ENCODE data around the gene GLRX3.

GLRX3 gene

DNA sequence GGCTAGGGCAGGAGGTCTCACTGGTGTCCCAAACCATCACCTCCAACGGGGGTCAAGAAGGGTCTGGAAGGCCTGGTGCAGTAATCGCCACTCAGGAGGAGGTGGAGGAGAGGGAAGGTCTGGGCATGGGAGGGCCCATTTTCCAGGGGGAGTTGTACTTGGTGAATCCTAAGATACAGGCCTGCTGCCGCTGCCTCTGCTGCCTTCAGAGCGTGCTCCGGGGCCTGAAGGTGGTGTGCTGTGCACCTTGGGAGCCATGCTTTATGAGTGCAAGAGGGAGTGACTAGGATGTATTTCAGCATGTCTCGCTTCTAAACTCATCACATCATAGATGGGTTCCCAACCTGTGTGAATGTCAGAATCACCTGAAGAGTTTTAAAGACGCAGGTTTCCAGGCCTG lies 78.2 kb downstream of the GLRX3 start:
- DNase-seq = no peak

DNA sequence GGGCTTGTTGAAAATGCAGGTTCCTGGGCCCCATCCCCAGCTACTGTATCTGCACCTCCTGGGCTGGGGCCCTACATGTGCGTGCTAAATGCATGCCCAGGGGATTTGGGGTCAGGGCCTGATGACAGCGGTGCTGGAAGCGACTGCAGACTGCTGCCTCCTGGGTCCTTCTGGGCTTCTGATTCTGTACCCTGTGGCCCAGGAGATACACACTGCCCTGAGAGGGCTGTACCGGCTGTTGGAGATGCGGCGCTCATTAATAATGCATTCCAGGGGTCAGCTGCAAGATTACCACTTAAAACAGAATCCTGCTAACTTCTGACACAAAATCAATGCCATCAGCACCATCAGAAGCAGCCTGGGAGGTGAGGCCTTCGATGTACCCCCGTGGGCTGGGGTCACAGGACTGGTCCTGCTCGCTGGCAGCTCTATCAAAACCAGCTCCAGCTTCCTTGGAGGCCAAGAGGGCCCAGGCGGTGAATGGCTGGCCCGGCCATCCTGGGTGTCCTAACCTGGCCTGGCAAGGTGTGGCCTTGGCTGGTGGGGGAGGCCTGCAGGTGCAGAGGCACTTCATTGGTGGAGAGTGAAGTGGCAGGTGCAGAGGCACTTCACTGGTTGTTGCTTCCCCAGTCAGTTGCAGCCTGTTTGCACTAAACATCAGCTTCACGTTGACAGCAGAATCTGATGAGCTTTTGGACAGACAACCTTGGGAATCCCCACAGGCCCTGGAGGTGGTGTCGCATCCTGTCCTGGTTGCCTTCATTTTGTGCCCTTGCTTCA lies 79.2 kb downstream of the GLRX3 start:
- no peak for DNase-seq

DNA sequence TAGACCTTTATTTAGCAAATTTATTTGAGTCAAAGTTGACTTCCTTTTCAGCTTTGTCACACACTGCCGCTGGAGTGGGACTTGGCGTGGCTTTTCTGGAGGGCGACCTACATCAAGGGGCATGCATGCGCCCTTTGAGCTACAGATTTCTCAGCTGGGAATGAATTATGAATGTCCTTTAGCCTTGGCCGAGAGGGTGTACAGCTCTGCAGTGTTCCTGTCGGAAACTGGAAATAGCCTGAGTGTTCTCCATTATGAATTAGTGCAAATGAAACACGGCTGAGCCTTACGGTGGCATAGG lies 79.7 kb downstream of the GLRX3 start:
- no peak for DNase-seq

DNA sequence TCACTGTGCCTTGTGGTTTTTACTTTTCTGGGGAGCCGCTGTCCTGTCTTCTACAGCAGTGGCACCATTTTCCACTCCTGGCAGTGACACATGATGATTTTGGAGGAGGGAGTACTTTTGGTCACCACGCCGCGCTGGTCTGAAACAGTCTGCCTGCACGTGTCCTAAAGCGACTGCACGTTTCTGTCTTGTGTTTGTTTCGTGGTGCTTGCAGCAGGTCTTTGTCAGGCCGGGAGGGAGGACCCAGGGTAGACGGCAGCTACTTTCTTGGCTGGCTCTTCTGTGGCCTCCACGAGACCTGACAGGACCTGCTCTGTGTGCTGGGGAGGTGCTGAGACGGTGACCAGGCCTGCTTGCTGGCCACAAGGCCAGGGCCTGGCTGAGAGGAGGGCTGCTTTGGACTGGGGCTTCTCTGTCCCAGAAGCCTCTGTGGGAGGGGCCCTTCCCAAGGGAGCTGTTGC lies 82.0 kb downstream of the GLRX3 start:
- DNase-seq = no peak

DNA sequence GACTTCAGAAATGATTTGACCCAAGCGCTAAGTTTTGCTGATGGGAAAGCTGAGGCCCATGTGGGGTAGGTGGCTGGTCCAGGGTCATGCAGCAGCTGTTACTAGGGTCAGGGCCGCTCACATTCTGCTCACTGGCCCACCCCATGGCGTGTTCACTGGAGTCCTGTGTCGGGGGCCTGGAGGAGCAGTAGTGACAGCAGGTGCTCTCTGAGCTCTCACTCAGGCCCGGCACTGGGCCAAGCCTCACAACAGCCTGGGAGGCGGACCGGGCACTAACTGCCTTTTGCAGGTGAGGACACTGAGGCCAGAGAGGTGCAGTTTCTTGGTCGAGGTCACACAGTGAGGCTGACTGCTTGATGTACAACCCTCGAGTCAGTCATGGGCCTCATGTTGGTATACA lies 82.7 kb downstream of the GLRX3 start:
- no peak for DNase-seq

DNA sequence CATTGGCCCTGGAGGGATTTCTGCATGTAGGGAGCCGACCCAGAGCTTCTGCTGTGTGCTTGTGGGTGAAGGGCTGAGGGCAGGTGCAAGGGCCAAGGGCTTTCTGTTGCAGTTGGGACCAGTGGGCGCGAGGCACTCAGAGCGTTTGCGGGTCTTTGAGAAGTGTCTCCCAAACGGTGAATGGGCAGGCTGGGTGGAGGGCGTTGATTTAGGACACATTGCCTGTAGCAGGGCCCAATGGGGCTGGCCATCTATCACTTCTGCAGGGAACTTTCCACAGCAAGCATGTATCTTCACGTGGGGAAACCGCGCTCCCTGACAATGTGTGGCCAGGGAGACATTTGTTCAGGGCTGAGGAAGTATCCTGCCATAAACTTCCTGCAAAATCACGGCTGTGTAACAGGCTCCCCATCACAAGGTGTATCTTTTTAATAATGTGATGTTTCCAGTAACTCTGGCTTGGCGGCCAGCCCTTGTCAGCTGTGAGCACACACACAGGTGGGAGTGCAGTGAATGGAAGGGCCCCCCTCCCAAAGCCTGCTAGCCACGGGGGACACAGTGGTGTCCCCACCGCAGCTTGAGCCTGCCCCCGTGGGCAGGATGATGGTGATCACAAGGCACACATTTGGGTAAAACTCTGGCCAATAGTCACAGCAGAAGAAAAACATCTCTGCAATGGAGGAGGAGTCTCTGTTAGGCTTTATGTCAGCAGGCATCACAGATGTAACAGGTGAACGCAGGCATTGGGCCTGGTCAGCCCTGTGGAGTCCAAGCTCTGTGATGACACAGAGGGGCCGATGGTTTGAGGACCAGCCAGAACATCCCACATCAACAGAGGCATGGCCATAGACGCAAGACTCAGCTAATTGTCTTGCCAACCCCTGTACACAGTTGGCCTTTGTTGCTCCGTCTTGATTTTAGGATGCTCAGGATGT lies 84.3 kb downstream of the GLRX3 start:
- no peak for DNase-seq

DNA sequence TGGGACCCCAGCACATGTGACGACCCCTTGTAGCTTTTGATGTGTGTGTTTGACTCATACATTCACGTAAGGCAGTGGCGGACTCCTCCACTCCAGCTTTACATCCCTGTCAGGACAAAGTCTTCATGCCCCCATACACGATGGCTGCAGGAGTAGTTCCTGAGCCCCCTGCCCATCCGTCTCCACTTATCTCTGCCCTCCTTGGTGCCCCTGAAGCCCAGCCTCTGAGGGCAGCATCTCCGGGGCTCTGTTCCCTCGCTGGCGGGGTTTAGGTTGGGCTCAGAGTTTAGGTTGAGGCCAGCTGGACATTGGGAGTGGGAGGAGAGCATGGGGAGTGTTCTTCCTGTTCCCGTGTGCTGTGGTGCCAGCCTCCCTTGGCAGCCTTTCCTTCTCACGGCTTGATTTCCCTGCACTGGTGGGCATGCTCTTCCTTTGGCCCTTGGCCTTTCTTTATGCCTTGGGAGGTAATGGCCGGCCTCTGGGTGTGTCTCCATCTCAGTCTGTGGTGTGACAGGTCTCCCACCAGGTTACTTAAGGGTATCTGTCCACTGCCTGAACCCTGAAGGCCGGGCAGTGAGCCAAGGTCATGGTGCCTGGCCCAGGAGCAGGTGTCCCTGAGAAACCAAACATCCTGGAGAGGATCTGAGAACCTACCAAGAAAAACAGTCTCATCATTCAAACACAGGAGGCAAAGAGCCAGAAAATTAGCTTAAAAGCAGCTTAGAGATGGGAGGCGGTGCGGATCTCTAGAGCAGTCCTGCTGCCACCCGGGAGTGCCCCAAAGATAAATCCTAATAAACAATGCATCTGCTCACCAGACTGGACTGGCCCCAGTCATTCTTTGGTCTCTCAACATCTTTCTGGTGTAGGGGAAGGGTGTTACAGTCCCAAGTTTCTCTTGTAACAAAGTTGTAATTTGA lies 85.5 kb downstream of the GLRX3 start:
- no peak for DNase-seq

DNA sequence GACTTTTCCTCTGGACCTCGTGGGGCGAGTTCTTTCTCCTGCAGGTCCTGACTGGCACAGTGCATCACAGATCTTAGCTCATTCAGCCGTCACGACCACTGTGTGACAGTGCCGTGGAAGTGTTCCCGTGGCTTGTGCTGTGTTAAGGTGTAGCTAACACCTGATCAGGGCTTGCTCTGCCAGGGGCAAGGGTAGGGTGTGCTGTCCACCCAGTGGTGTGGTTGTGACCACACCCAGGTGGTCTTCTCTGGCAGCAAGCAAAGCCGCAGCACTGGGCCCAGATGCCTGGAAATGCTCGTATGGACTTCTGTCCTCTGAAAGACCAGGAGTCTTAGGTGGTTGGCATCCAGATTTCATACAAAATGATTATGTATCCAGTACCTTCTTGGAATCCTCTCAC lies 86.2 kb downstream of the GLRX3 start:
- DNase-seq = no peak

DNA sequence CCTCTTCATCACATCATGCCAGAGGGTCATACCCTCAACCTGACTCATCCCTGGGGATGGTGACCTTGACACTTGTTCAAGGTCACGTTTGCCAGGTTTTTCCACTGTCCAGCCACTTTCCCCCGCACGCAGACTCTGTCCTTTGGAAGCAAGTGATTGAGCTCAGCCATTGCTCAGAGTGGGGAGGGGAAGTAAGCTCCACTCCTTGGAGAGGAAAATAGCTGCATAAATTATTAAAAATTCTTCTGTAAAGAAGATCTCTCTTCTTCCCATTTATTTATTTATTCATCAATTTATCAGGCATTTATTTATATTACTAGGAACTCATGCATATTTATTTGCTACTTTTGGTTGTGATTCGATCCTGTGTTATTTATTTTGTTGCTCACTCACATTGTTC lies 88.0 kb downstream of the GLRX3 start:
- DNase-seq = no peak

DNA sequence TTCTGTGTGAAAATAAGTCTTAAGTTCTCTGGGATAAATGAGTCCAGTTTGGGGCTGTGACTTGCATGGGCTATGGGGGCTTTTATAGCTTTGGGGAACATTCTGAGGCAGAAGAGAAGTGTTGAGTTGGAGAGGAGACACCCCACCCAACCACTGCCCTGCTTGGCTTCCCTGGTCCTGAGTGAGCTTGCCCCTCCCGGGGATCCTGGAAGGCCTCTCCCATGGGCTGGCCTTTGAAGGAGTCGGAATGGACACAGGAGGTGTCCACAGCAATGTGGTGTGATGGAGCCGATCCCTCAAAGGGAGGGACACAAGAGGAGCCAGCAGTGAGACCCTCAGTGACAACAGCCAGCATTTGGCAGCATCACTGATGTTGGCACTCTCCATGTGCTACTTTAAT lies 89.8 kb downstream of the GLRX3 start:
- DNase-seq = no peak

DNA sequence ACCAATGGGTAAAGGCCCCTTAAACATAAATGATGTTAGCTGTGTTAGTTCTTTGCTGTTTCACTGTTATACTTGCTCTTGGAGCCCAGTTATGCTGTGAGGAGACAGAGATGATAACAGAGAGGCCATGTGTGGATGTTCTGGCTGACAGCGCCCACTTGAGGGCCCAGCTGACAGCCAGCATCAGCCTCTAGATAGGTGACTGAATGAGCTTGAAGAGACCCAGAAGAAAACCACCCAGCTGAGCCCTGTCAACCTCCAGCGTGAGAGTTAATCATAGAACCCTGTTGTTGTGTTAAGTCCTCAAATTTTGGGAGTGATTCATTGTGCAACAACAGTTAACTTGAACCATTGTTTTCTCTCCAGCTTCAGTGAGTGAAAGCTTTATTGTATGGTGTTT lies 91.7 kb downstream of the GLRX3 start:
- no peak for DNase-seq
